Esophagus muscularis mucosa (tissue), 4 donors: ENCODE results near the gene LRRC8C. TPM values are rescaled to one million over a fixed set of nuclear protein-coding genes. Genes with fewer than 3 reads are reported as not detected.

Experiments used
- DNase-seq: peaks from one replicate; pipeline ENCODE4 v3.0.0-alpha.2; 2017; ENCODE audit errors: extremely low spot score
- H3K27ac ChIP-seq, 4 donors: fragments of 200-600 bp; sonication (generic); replicated peaks in 1 of 4; 1 replicate in 3 of 4; 2 replicates in 1 of 4; pipeline ENCODE4 v1.5.1; 2016 to 2019; ENCODE audit warnings: mild to moderate bottlenecking in 1 of 4
- H3K27me3 ChIP-seq, 4 donors: fragments of 200-600 bp; sonication (generic); one replicate each; pipeline versions ENCODE4 v1.5.1 to v1.6.0; 2016 to 2019
- H3K36me3 ChIP-seq, 4 donors: fragments of 200-600 bp; sonication (generic); one replicate each; pipeline ENCODE4 v1.5.1; 2016 to 2019
- H3K4me1 ChIP-seq, 4 donors: fragments of 200-600 bp; sonication (generic); one replicate each; pipeline ENCODE4 v1.5.1; 2016 to 2019
- H3K4me3 ChIP-seq, 4 donors: fragments of 200-600 bp; sonication (generic); 1 replicate in 2 of 4; 2 replicates in 2 of 4; pipeline ENCODE4 v1.5.1; 2016 to 2019; ENCODE audit warnings: mild to moderate bottlenecking in 4 of 4, moderate library complexity in 1 of 4
- H3K9me3 ChIP-seq, 4 donors: fragments of 200-600 bp; sonication (generic); 1 replicate in 3 of 4; 2 replicates in 1 of 4; pipeline ENCODE4 v1.5.1; 2016 to 2019
- EP300 ChIP-seq: sonication (generic); formaldehyde crosslinking; IDR thresholded peaks from one replicate; pipeline ENCODE4 v1.6.1; 2017; ENCODE audit warnings: antibody characterized with exemption
- POLR2A ChIP-seq: fragments of 450-650 bp; IDR thresholded peaks from one replicate; pipeline ENCODE4 v1.6.1; 2017; ENCODE audit warnings: antibody characterized with exemption, moderate library complexity, mild to moderate bottlenecking, low read depth
- POLR2AphosphoS5 ChIP-seq, 2 donors: sonication (generic); formaldehyde crosslinking; IDR thresholded peaks; one replicate each; pipeline ENCODE4 v1.6.1; 2017; ENCODE audit warnings: antibody characterized with exemption in 2 of 2
- WGBS: methylation state at CpG from one replicate; pipeline ENCODE4 v1.1.5; 2018; 5-methylcytosine and 5-hydroxymethylcytosine counted together
- intact Hi-C: fragments of 100-400 bp; cut with DNase I; formaldehyde crosslinking; loops from one replicate; pipeline ENCODE4 v1.15.1; 2023
- total RNA-seq, 4 donors: library from RNA; depleted of rRNA; stranded (reverse); fragments of >200 nt; gene quantifications; one replicate each; pipeline versions ENCODE4 v1.1.0 to v1.2.1, GENCODE V29; 2016
- TF ChIP-seq, protein P1 (sequence below), 3 experiments: fragments of 200-600 bp in 2 of 3; fragments of 450-650 bp in 1 of 3; sonication (generic) in 2 of 3; IDR thresholded peaks; one replicate each; pipeline ENCODE4 v1.5.1; 2017 to 2019; ENCODE audit warnings: antibody characterized with exemption in 3 of 3, mild to moderate bottlenecking in 2 of 3, moderate library complexity in 1 of 3

The LRRC8C gene
- total RNA-seq, 4 donors from 2014 or later = 5.8 to 8.9 (median 7.4) TPM

DNA sequence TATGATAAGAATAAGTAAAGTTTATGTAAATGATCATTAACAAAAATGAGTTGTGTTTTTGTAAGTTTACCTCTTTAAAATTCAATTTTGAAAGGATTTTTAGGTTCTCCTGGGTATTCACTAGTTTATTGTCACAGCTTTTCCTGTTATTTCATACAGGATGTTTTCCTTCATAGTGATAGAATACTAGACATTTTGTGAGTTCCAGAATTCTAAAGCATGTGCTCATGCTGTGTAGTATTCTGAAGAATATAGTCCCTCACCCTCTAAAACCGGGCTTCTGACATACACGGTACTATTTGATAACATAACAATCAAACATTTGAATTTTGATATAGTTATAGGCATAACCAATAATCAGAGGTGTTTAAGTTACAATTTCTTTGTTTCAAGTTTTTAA is 10.7 kb downstream of the LRRC8C start:
- no peak overlapping the region for H3K27ac ChIP-seq
- TF ChIP-seq POLR2A (no peak), POLR2AphosphoS5 (IDR thresholded peaks at IDR 0.05) (no peak), EP300 (no peak)
- TF ChIP-seq, protein P1, sequence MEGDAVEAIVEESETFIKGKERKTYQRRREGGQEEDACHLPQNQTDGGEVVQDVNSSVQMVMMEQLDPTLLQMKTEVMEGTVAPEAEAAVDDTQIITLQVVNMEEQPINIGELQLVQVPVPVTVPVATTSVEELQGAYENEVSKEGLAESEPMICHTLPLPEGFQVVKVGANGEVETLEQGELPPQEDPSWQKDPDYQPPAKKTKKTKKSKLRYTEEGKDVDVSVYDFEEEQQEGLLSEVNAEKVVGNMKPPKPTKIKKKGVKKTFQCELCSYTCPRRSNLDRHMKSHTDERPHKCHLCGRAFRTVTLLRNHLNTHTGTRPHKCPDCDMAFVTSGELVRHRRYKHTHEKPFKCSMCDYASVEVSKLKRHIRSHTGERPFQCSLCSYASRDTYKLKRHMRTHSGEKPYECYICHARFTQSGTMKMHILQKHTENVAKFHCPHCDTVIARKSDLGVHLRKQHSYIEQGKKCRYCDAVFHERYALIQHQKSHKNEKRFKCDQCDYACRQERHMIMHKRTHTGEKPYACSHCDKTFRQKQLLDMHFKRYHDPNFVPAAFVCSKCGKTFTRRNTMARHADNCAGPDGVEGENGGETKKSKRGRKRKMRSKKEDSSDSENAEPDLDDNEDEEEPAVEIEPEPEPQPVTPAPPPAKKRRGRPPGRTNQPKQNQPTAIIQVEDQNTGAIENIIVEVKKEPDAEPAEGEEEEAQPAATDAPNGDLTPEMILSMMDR (IDR thresholded peaks at IDR 0.05) = no peak
- H3K27me3 ChIP-seq = no peaks in the 10 kb centered on the region
- no peak for DNase-seq
- no peaks in the 10 kb centered on the region for H3K36me3 ChIP-seq
- H3K9me3 ChIP-seq = no peaks in the 10 kb centered on the region
- WGBS = 94% methylated on average over 2 of the region's 2 CpGs
- H3K4me1 ChIP-seq = peaks cover 0 to 8% (median under 1%) of the 10 kb centered on the region in 4 donors
- H3K4me3 ChIP-seq = no peak overlapping the region
- intact Hi-C loops = no loop called here

- WGBS = 75% methylated on average over 9 of the region's 9 CpGs
- intact Hi-C loops = no loop called here
- H3K27ac ChIP-seq = no peak overlapping the region
- TF ChIP-seq EP300 = no peak
- no peak for TF ChIP-seq POLR2A
- TF ChIP-seq, protein P1 (IDR thresholded peaks at IDR 0.05) = no peak
- TF ChIP-seq POLR2AphosphoS5 (IDR thresholded peaks at IDR 0.05) = no peak
- H3K9me3 ChIP-seq = no peaks in the 10 kb centered on the region
- no peaks in the 10 kb centered on the region for H3K27me3 ChIP-seq
- H3K36me3 ChIP-seq = no peaks in the 10 kb centered on the region
- peaks cover 0 to 8% (median 3%) of the 10 kb centered on the region in 4 donors for H3K4me1 ChIP-seq
- H3K4me3 ChIP-seq = no peak overlapping the region
- DNase-seq = no peak
Observed at GRCh38 chr1:89644119-89644814, 11.3 kb downstream of the LRRC8C start.

- intact Hi-C loops = no loop called here
- Histone ChIP-seq H3K27ac (no peak overlapping the region), H3K4me3 (no peak overlapping the region), H3K9me3 (no peaks in the 10 kb centered on the region), H3K36me3 (no peaks in the 10 kb centered on the region), H3K27me3 (no peaks in the 10 kb centered on the region), H3K4me1 (peaks cover 0 to 6% (median 3%) of the 10 kb centered on the region in 4 donors)
- 5% methylated on average over 1 of the region's 1 CpG for WGBS
- no peak for DNase-seq
- no peak for TF ChIP-seq POLR2AphosphoS5 (IDR thresholded peaks at IDR 0.05)
- TF ChIP-seq POLR2A = no peak
- TF ChIP-seq, protein P1 (IDR thresholded peaks at IDR 0.05) = no peak
- no peak for TF ChIP-seq EP300
Observed at GRCh38 chr1:89646259-89646658, 13.3 kb downstream of the LRRC8C start.

- intact Hi-C loops = no loop called here
- no peak for DNase-seq
- H3K27me3 ChIP-seq = no peaks in the 10 kb centered on the region
- H3K36me3 ChIP-seq = no peaks in the 10 kb centered on the region
- no peak overlapping the region for H3K4me3 ChIP-seq
- peaks cover 0 to 6% (median 3%) of the 10 kb centered on the region in 4 donors for H3K4me1 ChIP-seq
- TF ChIP-seq EP300 = no peak
- no peak for TF ChIP-seq POLR2A
- no peak for TF ChIP-seq POLR2AphosphoS5 (IDR thresholded peaks at IDR 0.05)
- H3K27ac ChIP-seq = no peak overlapping the region
- H3K9me3 ChIP-seq = no peaks in the 10 kb centered on the region
Observed at GRCh38 chr1:89649783-89650182, 16.9 kb downstream of the LRRC8C start.

- no peak overlapping the region for H3K4me3 ChIP-seq
- intact Hi-C loops = no loop called here
- no peak overlapping the region for H3K27ac ChIP-seq
- WGBS = 84% methylated on average over 2 of the region's 2 CpGs
- H3K36me3 ChIP-seq = no peaks in the 10 kb centered on the region
- no peak for DNase-seq
- H3K27me3 ChIP-seq = no peaks in the 10 kb centered on the region
- H3K9me3 ChIP-seq = no peaks in the 10 kb centered on the region
- TF ChIP-seq POLR2A (no peak), EP300 (no peak), POLR2AphosphoS5 (IDR thresholded peaks at IDR 0.05) (no peak)
- TF ChIP-seq, protein P1 (IDR thresholded peaks at IDR 0.05) = no peak
- peaks cover 0 to 6% (median 4%) of the 10 kb centered on the region in 4 donors for H3K4me1 ChIP-seq
Observed at GRCh38 chr1:89652373-89652772, 19.5 kb downstream of the LRRC8C start.
